Measurements from ENCODE around the gene IFITM10. TPM values are rescaled to one million over a fixed set of nuclear protein-coding genes. Genes with fewer than 3 reads are reported as not detected.

The IFITM10 gene
- total and polyA plus RNA-seq, 9 of the 15 experiments (the other 6 are each of a cell fraction or from before 2014, with no cell fraction given), result 0.08 to 0.13 (median 0.09) TPM; not detected in 6

DNA sequence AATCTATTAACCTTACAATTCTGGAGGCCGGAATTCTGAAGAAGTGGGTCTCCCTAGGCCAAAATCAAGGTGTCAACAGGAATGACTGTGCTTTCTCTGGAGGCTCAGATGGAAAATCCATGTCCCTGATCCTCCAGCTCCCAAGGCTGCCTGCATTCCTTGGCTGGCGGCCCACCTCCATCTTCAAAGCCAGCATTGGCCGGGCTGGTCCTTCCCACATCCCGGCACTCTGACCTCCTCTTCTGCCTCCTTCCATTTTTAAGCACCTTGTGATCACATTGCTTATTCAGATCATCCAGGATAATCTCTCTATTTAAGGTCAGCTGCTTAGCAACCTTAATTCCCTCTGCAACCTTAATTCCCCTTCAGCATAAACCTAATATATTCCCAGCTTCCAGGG lies 36.1 kb upstream of the IFITM10 start:
- H3K9ac ChIP-seq (ENCODE audit: insufficient read depth in 1 of 2, low read depth in 2 of 2, low read length in 2 of 2), result no peak overlapping the region
- no peak overlapping the region for H3K27ac ChIP-seq (ENCODE audit: extremely low read depth, low read depth, low read length)
- FAIRE-seq, result no peak
- intact Hi-C loops (cut with micrococcal nuclease) (no loop called here), in situ Hi-C loops (cut with MboI) (no loop called here)
- H4K20me1 ChIP-seq (replicated peaks; ENCODE audit: control insufficient read depth, insufficient read depth, low read length), result 0 out of 2 replicates have a peak, but pooled peaks cover 8% of the 10 kb centered on the region
- H3K4me1 ChIP-seq (replicated peaks in 1 of 2; ENCODE audit: control insufficient read depth in 2 of 2, insufficient read depth in 2 of 2, low read length in 2 of 2), result peaks cover 6 to 29% of the 10 kb centered on the region in 2 experiments; a peak in 4 of 5 replicates
- WGBS (ENCODE audit: insufficient coverage, low coverage, missing lambda C conversion rate), result 11% methylated on average over 4 of the region's 4 CpGs
- DNase-seq (ENCODE audit: extremely low read depth in 1 of 4, low spot score in 3 of 4), result no peak
- CTCF ChIA-PET (ENCODE audit: low intra/inter-chr PET ratio), result no interaction called here
- H3K36me3 ChIP-seq (ENCODE audit: control insufficient read depth, insufficient read depth, low read length), result no peaks in the 10 kb centered on the region
- H3K9me3 ChIP-seq (replicated peaks; ENCODE audit: control insufficient read depth, insufficient read depth, low read depth, low read length), result no peaks in the 10 kb centered on the region
- H2AFZ ChIP-seq (ENCODE audit: low read depth, low read length), result no peak overlapping the region
- no peak for TF ChIP-seq CLOCK (CRISPR knock-in tag; IDR thresholded peaks at IDR 0.05; ENCODE audit: borderline replicate concordance)
- no peak overlapping the region for H3K4me3 ChIP-seq
- no peaks in the 10 kb centered on the region for H3K79me2 ChIP-seq (ENCODE audit: control insufficient read depth, insufficient read depth, low read length)
- no peak for ATAC-seq
- peaks cover 50 to 72% of the 10 kb centered on the region in 2 experiments for H3K27me3 ChIP-seq (ENCODE audit: control insufficient read depth in 2 of 2, insufficient read depth in 2 of 2, low read length in 2 of 2)
- no peak overlapping the region for H3K4me2 ChIP-seq (ENCODE audit: insufficient read depth, low read length)
- POLR2A ChIA-PET, result no interaction called here
- BruUV-seq (replicated peaks), result no TSS peak
- no peaks in the 10 kb centered on the region for H3K9me1 ChIP-seq (ENCODE audit: control insufficient read depth, insufficient read depth, low read length)

Measured in K562 (cell line).